Measurements from ENCODE around the gene ABHD17A.

Gene ABHD17A

GRCh38 chr19:1839658-1840540 is 45.4 kb downstream of the ABHD17A start:
- DNase-seq (ENCODE audit: low read depth): no peak

DNA sequence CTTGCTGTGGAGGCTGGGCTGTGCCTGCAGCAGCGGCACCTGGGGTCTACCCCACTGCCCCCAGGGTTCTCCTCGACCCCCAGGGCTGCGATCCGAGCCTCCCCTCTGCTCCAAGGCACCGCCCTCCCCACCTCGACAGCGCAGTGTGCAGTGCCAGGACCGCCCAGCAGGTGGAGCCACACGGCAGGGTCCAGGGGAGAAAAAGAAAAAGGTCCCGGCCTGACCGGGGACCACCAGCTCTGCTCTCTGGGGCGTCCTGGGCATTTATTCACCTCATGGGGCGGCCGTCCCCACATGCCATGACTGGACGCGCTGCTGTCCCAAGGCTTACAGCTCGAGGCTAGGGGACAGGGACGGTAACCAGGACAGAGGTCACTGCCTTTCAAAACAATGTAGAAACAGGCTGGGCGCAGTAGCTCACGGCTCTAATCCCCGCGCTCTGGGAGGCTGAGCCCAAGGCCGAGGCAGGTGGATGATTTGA is 47.6 kb downstream of the ABHD17A start:
- DNase-seq (ENCODE audit: low read depth): peak; percentile 41

- no peak for DNase-seq (ENCODE audit: low read depth)
Measured at GRCh38 chr19:1837222-1837565, 48.1 kb downstream of the ABHD17A start.

DNA sequence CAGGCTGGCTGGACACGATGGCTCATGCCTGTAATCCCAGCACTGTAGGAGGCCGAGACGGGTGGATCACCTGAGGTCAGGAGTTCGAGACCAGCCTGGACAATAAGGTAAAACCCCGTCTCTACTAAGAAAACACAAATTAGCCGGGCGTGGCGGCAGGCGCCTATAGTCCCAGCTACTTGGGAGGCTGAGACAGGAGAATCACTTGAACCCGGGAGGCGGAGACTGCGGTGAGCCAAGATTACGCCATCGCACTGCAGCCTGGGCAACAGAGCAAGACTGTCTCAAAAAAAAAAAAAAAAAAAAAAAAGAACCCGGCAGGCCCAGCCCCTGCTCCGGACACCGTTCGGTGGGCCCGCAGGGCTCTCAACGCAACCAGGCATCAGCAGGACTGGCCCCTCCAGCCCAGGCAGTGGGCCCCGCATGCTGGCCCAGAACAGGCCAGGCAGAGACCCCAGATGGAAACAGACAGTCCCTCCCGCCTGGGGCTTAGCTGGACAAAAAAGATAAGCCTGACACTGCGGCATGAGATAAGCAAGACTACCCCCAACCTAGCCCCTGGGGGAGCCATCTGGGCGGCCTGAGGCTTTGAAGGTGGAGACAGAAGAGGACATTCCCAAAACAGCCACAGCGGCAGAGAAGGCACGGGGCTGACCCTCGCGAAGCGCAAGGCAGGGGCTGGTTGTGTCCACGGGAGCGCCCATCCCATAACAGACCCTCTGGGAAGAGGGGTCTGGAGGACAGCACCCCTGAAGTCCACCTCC is 48.7 kb downstream of the ABHD17A start:
- DNase-seq (ENCODE audit: low read depth): no peak

GRCh38 chr19:1833540-1833939 is 51.8 kb downstream of the ABHD17A start:
- no peak for DNase-seq (ENCODE audit: low read depth)

- no peak for DNase-seq (ENCODE audit: low read depth)
Measured at GRCh38 chr19:1832046-1832663, 53.1 kb downstream of the ABHD17A start.

- no peak for DNase-seq (ENCODE audit: low read depth)
Measured at GRCh38 chr19:1830978-1831377, 54.3 kb downstream of the ABHD17A start.

DNA sequence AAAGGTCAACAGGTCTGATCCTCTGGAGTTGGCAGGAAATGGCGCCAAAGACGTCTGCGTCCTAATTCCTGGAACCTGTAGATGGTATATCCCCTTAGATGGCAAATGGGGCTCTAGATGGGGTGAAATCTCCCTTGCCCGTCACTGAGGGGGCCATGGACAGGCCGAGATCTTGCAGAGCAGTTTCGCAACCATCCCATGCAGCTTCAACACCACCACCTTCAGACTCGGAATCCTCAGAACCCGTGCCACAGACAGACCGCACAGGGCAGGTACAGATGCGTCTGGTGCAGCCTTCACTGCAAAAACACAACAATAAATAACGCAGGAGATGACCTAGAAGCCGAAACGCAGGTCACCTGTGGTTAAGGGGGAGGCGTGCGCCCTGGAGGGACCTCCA is 54.7 kb downstream of the ABHD17A start:
- no peak for DNase-seq (ENCODE audit: low read depth)

GRCh38 chr19:1829958-1830357 is 55.3 kb downstream of the ABHD17A start:
- no peak for DNase-seq (ENCODE audit: low read depth)

GRCh38 chr19:1828279-1829238 is 56.7 kb downstream of the ABHD17A start:
- no peak for DNase-seq (ENCODE audit: low read depth)

- no peak for DNase-seq (ENCODE audit: low read depth)
Measured at GRCh38 chr19:1827566-1828278, 57.6 kb downstream of the ABHD17A start.
